Endothelial cell of umbilical vein (primary cell): Measurements from ENCODE around the gene LGALS7B.

ENCODE experiments used
- EZH2 ChIP-seq: IDR thresholded peaks from 2 replicates; pipeline ENCODE4 v1.6.1; 2012; ENCODE audit warnings: borderline replicate concordance, low read depth, mild to moderate bottlenecking, moderate library complexity, low read length, inconsistent platforms; ENCODE audit not compliant: severe bottlenecking
- FOS ChIP-seq: IDR thresholded peaks from 2 replicates; pipeline ENCODE4 v1.6.1; 2011; ENCODE audit warnings: mild to moderate bottlenecking, low read length, moderate library complexity, borderline replicate concordance; ENCODE audit not compliant: insufficient read depth
- JUN ChIP-seq: IDR thresholded peaks from 2 replicates; pipeline ENCODE4 v1.6.1; 2011; ENCODE audit warnings: borderline replicate concordance, low read depth; ENCODE audit not compliant: insufficient read length, insufficient read depth
- MAX ChIP-seq: IDR thresholded peaks from 2 replicates; pipeline ENCODE4 v1.6.1; 2011; ENCODE audit not compliant: insufficient read depth, insufficient read length
- MYC ChIP-seq: IDR thresholded peaks from one replicate; pipeline ENCODE4 v1.6.1; 2011; ENCODE audit warnings: mild to moderate bottlenecking, low read depth, low read length
- POLR2A ChIP-seq: IDR thresholded peaks from 2 replicates; pipeline ENCODE4 v1.6.1; 2012; ENCODE audit warnings: low read depth, mild to moderate bottlenecking, control low read depth, low read length
- POLR2AphosphoS5 ChIP-seq: IDR thresholded peaks from 2 replicates; pipeline ENCODE4 v1.6.1; 2012; ENCODE audit warnings: low read depth, mild to moderate bottlenecking, control low read depth, low read length, moderate library complexity; ENCODE audit not compliant: insufficient read depth
- TF ChIP-seq, protein P1 (sequence below), 2 donors: IDR thresholded peaks; 1 replicate in 1 of 2; 2 replicates in 1 of 2; pipeline ENCODE4 v1.5.1; 2011; ENCODE audit warnings: low read length in 2 of 2, mild to moderate bottlenecking in 2 of 2, moderate library complexity in 2 of 2, control low read depth in 1 of 2, inconsistent platforms in 1 of 2, low read depth in 1 of 2; ENCODE audit not compliant: insufficient read depth in 1 of 2; ENCODE audit errors: extremely low read depth in 1 of 2

- TF ChIP-seq, protein P1, sequence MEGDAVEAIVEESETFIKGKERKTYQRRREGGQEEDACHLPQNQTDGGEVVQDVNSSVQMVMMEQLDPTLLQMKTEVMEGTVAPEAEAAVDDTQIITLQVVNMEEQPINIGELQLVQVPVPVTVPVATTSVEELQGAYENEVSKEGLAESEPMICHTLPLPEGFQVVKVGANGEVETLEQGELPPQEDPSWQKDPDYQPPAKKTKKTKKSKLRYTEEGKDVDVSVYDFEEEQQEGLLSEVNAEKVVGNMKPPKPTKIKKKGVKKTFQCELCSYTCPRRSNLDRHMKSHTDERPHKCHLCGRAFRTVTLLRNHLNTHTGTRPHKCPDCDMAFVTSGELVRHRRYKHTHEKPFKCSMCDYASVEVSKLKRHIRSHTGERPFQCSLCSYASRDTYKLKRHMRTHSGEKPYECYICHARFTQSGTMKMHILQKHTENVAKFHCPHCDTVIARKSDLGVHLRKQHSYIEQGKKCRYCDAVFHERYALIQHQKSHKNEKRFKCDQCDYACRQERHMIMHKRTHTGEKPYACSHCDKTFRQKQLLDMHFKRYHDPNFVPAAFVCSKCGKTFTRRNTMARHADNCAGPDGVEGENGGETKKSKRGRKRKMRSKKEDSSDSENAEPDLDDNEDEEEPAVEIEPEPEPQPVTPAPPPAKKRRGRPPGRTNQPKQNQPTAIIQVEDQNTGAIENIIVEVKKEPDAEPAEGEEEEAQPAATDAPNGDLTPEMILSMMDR (IDR thresholded peaks at IDR 0.05; ENCODE audit: extremely low read depth in 1 of 2, insufficient read depth in 1 of 2, low read depth in 1 of 2, low read length in 2 of 2), result no peak
- no peak for TF ChIP-seq EZH2
- no peak for TF ChIP-seq POLR2A
- TF ChIP-seq JUN, result no peak
- no peak for TF ChIP-seq POLR2AphosphoS5
- TF ChIP-seq MAX, result no peak
- no peak for TF ChIP-seq MYC
- no peak for TF ChIP-seq FOS
These were observed 17.4 kb downstream of the LGALS7B start for GRCh38 chr19:38806371-38806770.
